HCT116 (cell line): ENCODE measurements around the gene NDUFA1. TPM values are rescaled to one million over a fixed set of nuclear protein-coding genes. Genes with fewer than 3 reads are reported as not detected.

Source experiments
- ATAC-seq: fragments of 200-7000 bp; cut with Tn5 transposase; 2 replicates; pipeline ENCODE4 v1.9.1; 2020; ENCODE audit warnings: mild to moderate bottlenecking, moderate library complexity
- BruUV-seq: library from RNA; stranded (reverse); fragments of 400-500 nt; replicated peaks from 2 replicates; lab custom pipeline; 2021; lab: Mats Ljungman, UMichigan
- CTCF ChIA-PET: fragments of 300-600 bp; sonication (Branson Sonifier 250); formaldehyde crosslinking; loops from one replicate; lab custom pipeline; 2021; ENCODE audit warnings: antibody characterized with exemption; lab: Charles Lee
- POLR2A ChIA-PET: fragments of 300-600, 350-600 bp; sonication (Branson Sonifier 250); formaldehyde crosslinking; loops from one replicate; lab custom pipeline; 2021; ENCODE audit warnings: antibody characterized with exemption; lab: Charles Lee
- RAD21 ChIA-PET, 2 experiments: fragments of 300-600 bp; sonication (Branson Sonifier 250); formaldehyde crosslinking; loops; one replicate each; lab custom pipeline; 2023; ENCODE audit warnings: low total read pairs in 2 of 2; ENCODE audit not compliant: uncharacterized antibody in 2 of 2, unreplicated experiment in 2 of 2, low non-redundant PET in 1 of 2; lab: Charles Lee
- DNase-seq: peaks from one replicate; pipeline ENCODE4 v3.0.0-alpha.2; 2010; ENCODE audit warnings: low read depth, low spot score
- H2AFZ ChIP-seq: fragments of 200-600 bp; shearing (Covaris generic), sonication (generic); 2 replicates; pipeline ENCODE4 v1.6.1; 2017; ENCODE audit warnings: low read depth, mixed run types, mixed read lengths, antibody characterized with exemption, low read length; ENCODE audit not compliant: poor library complexity, severe bottlenecking
- H3K27ac ChIP-seq: 2 replicates; pipeline ENCODE4 v1.5.1; 2012; ENCODE audit warnings: low read depth, low read length
- H3K27me3 ChIP-seq: fragments of 200-600 bp; sonication (generic); 2 replicates; pipeline ENCODE4 v1.6.1; 2016; ENCODE audit warnings: mixed run types, low read length, mixed read lengths; ENCODE audit not compliant: insufficient read depth
- H3K36me3 ChIP-seq, 2 experiments: fragments of 200-500 bp in 1 of 2; fragments of 200-600 bp in 1 of 2; sonication (Bioruptor generic) in 1 of 2; sonication (generic) in 1 of 2; 2 replicates each; pipeline versions ENCODE4 v1.5.1 to v1.6.1; 2014 to 2016; ENCODE audit warnings: low read length in 2 of 2, inconsistent platforms in 1 of 2, mixed read lengths in 1 of 2, mixed run types in 1 of 2; ENCODE audit not compliant: insufficient read depth in 2 of 2, control insufficient read depth in 1 of 2
- H3K4me1 ChIP-seq, 2 experiments: fragments of 200-600 bp in 1 of 2; sonication (generic) in 1 of 2; 2 replicates each; pipeline versions ENCODE4 v1.5.1 to v1.6.1; 2012 to 2017; ENCODE audit warnings: low read length in 2 of 2, inconsistent platforms in 1 of 2, mild to moderate bottlenecking in 1 of 2, mixed read lengths in 1 of 2, mixed run types in 1 of 2, moderate library complexity in 1 of 2; ENCODE audit not compliant: insufficient read depth in 2 of 2, control insufficient read depth in 1 of 2
- H3K4me2 ChIP-seq: fragments of 200-600 bp; sonication (generic); 2 replicates; pipeline ENCODE4 v1.6.1; 2017; ENCODE audit warnings: mixed run types, low read length, mixed read lengths
- H3K4me3 ChIP-seq, 2 experiments: fragments of 200-600 bp in 1 of 2; sonication (generic) in 1 of 2; replicated peaks in 1 of 2; 2 replicates each; pipeline ENCODE4 v1.5.1; 2011 to 2016; ENCODE audit warnings: low read length in 2 of 2, control low read depth in 1 of 2, low read depth in 1 of 2, mild to moderate bottlenecking in 1 of 2, mixed read lengths in 1 of 2, mixed run types in 1 of 2
- H3K79me2 ChIP-seq: fragments of 200-600 bp; sonication (generic); 2 replicates; pipeline ENCODE4 v1.6.1; 2017; ENCODE audit warnings: mild to moderate bottlenecking, mixed run types, low read length, moderate library complexity, mixed read lengths; ENCODE audit not compliant: insufficient read depth
- H3K9ac ChIP-seq: fragments of 200-600 bp; sonication (generic); 2 replicates; pipeline ENCODE4 v1.6.1; 2016; ENCODE audit warnings: low read length, mixed read lengths
- H3K9me2 ChIP-seq: fragments of 200-600 bp; sonication (generic), shearing (Covaris generic); 2 replicates; pipeline ENCODE4 v1.6.1; 2017; ENCODE audit warnings: mixed run types, mild to moderate bottlenecking, moderate library complexity; ENCODE audit not compliant: insufficient read depth
- H3K9me3 ChIP-seq, 2 experiments: fragments of 200-500 bp in 1 of 2; fragments of 200-600 bp in 1 of 2; sonication (Bioruptor generic) in 1 of 2; sonication (generic) in 1 of 2; 2 replicates each; pipeline ENCODE4 v1.6.1; 2014 to 2017; ENCODE audit warnings: low read length in 2 of 2, mixed read lengths in 2 of 2, inconsistent platforms in 1 of 2, low read depth in 1 of 2, mild to moderate bottlenecking in 1 of 2, mixed run types in 1 of 2, moderate library complexity in 1 of 2; ENCODE audit not compliant: control insufficient read depth in 1 of 2, insufficient read depth in 1 of 2
- H4K20me1 ChIP-seq: fragments of 200-600 bp; sonication (generic), shearing (Covaris generic); 2 replicates; pipeline ENCODE4 v1.6.1; 2017; ENCODE audit warnings: mixed run types, mild to moderate bottlenecking, moderate library complexity; ENCODE audit not compliant: insufficient read depth
- ATF3 ChIP-seq: IDR thresholded peaks from 2 replicates; pipeline ENCODE4 v1.6.1; 2012
- CEBPB ChIP-seq: IDR thresholded peaks from 2 replicates; pipeline ENCODE4 v1.6.1; 2012; ENCODE audit warnings: low read depth
- EZH2 ChIP-seq: fragments of 200-600 bp; sonication (generic); IDR thresholded peaks from 2 replicates; pipeline ENCODE4 v1.6.1; 2017; ENCODE audit warnings: antibody characterized with exemption, mixed run types
- FOSL1 ChIP-seq: IDR thresholded peaks from 2 replicates; pipeline ENCODE4 v1.6.1; 2012; ENCODE audit warnings: low read depth
- MAX ChIP-seq: IDR thresholded peaks from 2 replicates; pipeline ENCODE4 v1.6.1; 2012
- POLR2A ChIP-seq: IDR thresholded peaks from 2 replicates; pipeline ENCODE4 v1.7.0; 2011; ENCODE audit warnings: borderline replicate concordance; ENCODE audit not compliant: insufficient read depth, insufficient read length; ENCODE audit errors: extremely low read depth
- RAD21 ChIP-seq: IDR thresholded peaks from 2 replicates; pipeline ENCODE4 v1.6.1; 2012; ENCODE audit warnings: low read depth, mild to moderate bottlenecking
- REST ChIP-seq: IDR thresholded peaks from 2 replicates; pipeline ENCODE4 v1.6.1; 2012; ENCODE audit warnings: low read depth
- SRF ChIP-seq: IDR thresholded peaks from 2 replicates; pipeline ENCODE4 v1.6.1; 2012; ENCODE audit warnings: low read depth
- ZBTB33 ChIP-seq: IDR thresholded peaks from 2 replicates; pipeline ENCODE4 v1.6.1; 2011; ENCODE audit warnings: mild to moderate bottlenecking, low read length, moderate library complexity; ENCODE audit not compliant: insufficient replicate concordance; ENCODE audit errors: extremely low read depth
- ZNF274 ChIP-seq: fragments of 200-500 bp; sonication (Bioruptor generic); IDR thresholded peaks from 2 replicates; pipeline ENCODE4 v1.6.1; 2014; ENCODE audit warnings: mild to moderate bottlenecking, low read depth, low read length, inconsistent platforms
- intact Hi-C: fragments of 100-400 bp; cut with micrococcal nuclease; formaldehyde crosslinking; loops from 2 replicates; pipeline ENCODE4 v1.10.0; 2022
- total RNA-seq: library from RNA; stranded (reverse); gene quantifications from one replicate; pipeline ENCODE4 v1.2.1, GENCODE V29; 2021; ENCODE audit not compliant: unreplicated experiment

Gene NDUFA1
- total RNA-seq, 1 experiment from 2014 or later = 92.2 TPM

GRCh38 chrX:119833905-119834304, 37.7 kb upstream of the NDUFA1 start:
- H3K4me2 ChIP-seq = no peak overlapping the region
- DNase-seq (no peak), ATAC-seq (no peak)
- ChIA-PET RAD21 (no interaction called here), POLR2A (no interaction called here), CTCF (no interaction called here)
- no peaks in the 10 kb centered on the region for H3K9me3 ChIP-seq
- H3K9ac ChIP-seq = no peak overlapping the region
- no peaks in the 10 kb centered on the region for H3K4me1 ChIP-seq
- H2AFZ ChIP-seq = no peak overlapping the region
- no peak overlapping the region for H3K27ac ChIP-seq
- intact Hi-C loops = no loop called here
- no peaks in the 10 kb centered on the region for H3K9me2 ChIP-seq
- TF ChIP-seq CEBPB (no peak), ATF3 (no peak), EZH2 (no peak), SRF (no peak)
- no TSS peak for BruUV-seq
- H3K4me3 ChIP-seq = no peak overlapping the region
- no peaks in the 10 kb centered on the region for H3K27me3 ChIP-seq
- H4K20me1 ChIP-seq = no peaks in the 10 kb centered on the region
- H3K36me3 ChIP-seq = peaks cover 17 to 28% of the 10 kb centered on the region in 2 experiments; a peak in 3 of 4 replicates
- H3K79me2 ChIP-seq = no peaks in the 10 kb centered on the region

GRCh38 chrX:119852382-119853353, 19.0 kb upstream of the NDUFA1 start, which contains the start of gene UPF3B:
Gene UPF3B (minus strand): TSS chrX:119852963. CDS start chrX:119852928, 35 bp downstream.
- DNase-seq (peak; percentile 95), ATAC-seq (peak; percentile 96)
- Histone ChIP-seq H3K9me3 (no peaks in the 10 kb centered on the region), H3K79me2 (peaks cover 20% of the 10 kb centered on the region), H3K36me3 (peaks cover 6 to 8% of the 10 kb centered on the region in 2 experiments; a peak in 3 of 4 replicates), H3K9me2 (no peaks in the 10 kb centered on the region), H2AFZ (peak within 1 kb of the TSS; percentile 74), H4K20me1 (no peaks in the 10 kb centered on the region), H3K27me3 (no peaks in the 10 kb centered on the region), H3K4me1 (peaks cover 0 to 8% of the 10 kb centered on the region in 2 experiments; a peak in 3 of 4 replicates), H3K4me2 (peak within 1 kb of the TSS; percentile 81), H3K4me3 (peak within 1 kb of the TSS; percentile 81 to 87), H3K27ac (peak within 1 kb of the TSS; percentile 76), H3K9ac (peak within 1 kb of the TSS; percentile 90)
- no TSS peak for BruUV-seq
- intact Hi-C loops = loop anchor here (5.0 kb wide), 1 partner anchor 60 kb away; the partner anchor contains the start of gene RPL39
- RAD21 ChIA-PET = interaction anchor here in 1 of 2 experiments (0.6 kb wide), 1 partner anchor 23 kb away, joined by 5 read pairs; no protein-coding TSS in a partner anchor
- CTCF ChIA-PET = interaction anchor here (1.1 kb wide), 1 partner anchor 35 kb away, joined by 3 read pairs; no protein-coding TSS in a partner anchor
- POLR2A ChIA-PET = interaction anchor here (0.6 to 2.6 kb wide), 6 partner anchors 10 to 90 kb away, joined by 3 to 22 read pairs (median 3); partner anchors contain the start of gene RPL39
- no peak for TF ChIP-seq FOSL1
- no peak for TF ChIP-seq POLR2A
- TF ChIP-seq ZNF274 = no peak
- TF ChIP-seq RAD21 = no peak
- peak; percentile 55 for TF ChIP-seq MAX
- peak; percentile 93 for TF ChIP-seq ZBTB33
- no peak for TF ChIP-seq CEBPB
- no peak for TF ChIP-seq REST
- TF ChIP-seq SRF = no peak
